ENCODE results near the gene KANK3.
"Not testable (repeated sequence)": the region's sequence is repeated elsewhere in the genome, so short reads cannot be mapped to it uniquely, and the experiment has no call there.

Gene KANK3

DNA sequence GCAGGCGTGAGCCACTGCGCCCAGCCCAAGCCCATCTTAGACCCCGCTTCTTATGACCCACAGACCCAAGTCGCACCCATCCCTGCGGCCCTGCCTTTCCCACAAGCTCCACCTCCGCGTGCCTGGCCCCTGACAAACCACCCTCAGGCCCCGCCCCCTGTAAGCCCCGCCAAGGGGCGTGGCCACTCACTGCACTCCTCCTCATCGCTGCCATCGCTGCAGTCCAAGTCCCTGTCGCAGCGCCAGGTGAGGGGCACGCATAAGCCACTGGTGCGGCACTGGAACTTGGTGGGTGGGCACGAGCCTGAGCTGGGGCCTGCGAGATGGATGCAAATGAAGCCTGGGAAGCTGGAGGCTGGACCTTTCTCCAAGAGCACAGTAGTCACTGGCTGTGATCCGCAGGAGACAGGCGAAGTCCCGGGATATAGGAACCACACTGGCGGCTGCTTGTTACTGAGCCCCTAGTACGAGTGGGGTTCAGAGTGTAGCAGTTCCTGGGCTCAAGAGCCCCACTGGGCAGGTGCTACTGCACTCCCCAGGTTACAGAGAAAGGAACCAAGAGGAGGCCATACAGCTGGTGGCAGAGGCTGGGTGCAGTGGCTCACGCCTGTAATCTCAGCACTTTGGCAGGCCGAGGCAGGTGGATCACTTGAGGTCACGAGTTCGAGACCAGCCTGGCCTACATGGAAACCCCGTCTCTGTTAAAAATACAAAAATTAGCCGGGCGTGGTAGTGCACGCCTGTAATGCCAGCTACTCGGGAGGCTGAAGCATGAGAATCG, 38.0 kb downstream of the KANK3 start:
- H3K36me3 ChIP-seq (replicated peaks) = peaks cover 5% of the 10 kb centered on the region
- no peak overlapping the region for H3K4me3 ChIP-seq (ENCODE audit: low read depth, low read length)
- TF ChIP-seq, protein P1, sequence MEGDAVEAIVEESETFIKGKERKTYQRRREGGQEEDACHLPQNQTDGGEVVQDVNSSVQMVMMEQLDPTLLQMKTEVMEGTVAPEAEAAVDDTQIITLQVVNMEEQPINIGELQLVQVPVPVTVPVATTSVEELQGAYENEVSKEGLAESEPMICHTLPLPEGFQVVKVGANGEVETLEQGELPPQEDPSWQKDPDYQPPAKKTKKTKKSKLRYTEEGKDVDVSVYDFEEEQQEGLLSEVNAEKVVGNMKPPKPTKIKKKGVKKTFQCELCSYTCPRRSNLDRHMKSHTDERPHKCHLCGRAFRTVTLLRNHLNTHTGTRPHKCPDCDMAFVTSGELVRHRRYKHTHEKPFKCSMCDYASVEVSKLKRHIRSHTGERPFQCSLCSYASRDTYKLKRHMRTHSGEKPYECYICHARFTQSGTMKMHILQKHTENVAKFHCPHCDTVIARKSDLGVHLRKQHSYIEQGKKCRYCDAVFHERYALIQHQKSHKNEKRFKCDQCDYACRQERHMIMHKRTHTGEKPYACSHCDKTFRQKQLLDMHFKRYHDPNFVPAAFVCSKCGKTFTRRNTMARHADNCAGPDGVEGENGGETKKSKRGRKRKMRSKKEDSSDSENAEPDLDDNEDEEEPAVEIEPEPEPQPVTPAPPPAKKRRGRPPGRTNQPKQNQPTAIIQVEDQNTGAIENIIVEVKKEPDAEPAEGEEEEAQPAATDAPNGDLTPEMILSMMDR (IDR thresholded peaks at IDR 0.05; ENCODE audit: low read depth, low read length, missing control alignments) = no peak
- no peaks in the 10 kb centered on the region for H3K27me3 ChIP-seq (replicated peaks)
- no peak for DNase-seq
- no peak overlapping the region for H3K27ac ChIP-seq
- in situ Hi-C loops (cut with HindIII; ENCODE audit: low pct_ligation_motif_present, low sequenced_read_pairs) = no loop called here

DNA sequence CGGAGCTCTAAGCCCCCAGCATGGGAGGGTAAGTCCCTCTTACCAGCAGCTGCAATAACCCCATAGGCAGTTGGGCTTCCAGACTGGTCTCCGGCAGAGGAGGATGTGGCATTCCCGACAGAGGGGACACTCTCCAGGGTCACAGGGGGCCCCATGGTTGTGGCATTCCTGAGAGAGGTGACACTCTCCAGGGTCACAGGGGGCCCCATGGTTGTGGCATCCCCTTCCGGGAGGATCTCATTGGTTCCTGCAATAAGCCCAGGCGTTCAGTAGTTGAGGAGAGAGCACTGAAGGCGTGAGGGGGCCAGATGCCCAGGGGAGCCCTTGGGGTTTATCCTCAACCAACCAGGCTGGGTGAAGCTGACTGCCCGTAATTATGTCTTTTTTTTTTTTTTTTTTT, 40.3 kb downstream of the KANK3 start:
- no peak for DNase-seq
- H3K36me3 ChIP-seq (replicated peaks) = no peaks in the 10 kb centered on the region
- TF ChIP-seq, protein P1 (IDR thresholded peaks at IDR 0.05; ENCODE audit: low read depth, low read length, missing control alignments) = no peak
- no peak overlapping the region for H3K4me3 ChIP-seq (ENCODE audit: low read depth, low read length)
- H3K27me3 ChIP-seq (replicated peaks) = no peaks in the 10 kb centered on the region
- no peak overlapping the region for H3K27ac ChIP-seq
- in situ Hi-C loops (cut with HindIII; ENCODE audit: low pct_ligation_motif_present, low sequenced_read_pairs) = no loop called here

DNA sequence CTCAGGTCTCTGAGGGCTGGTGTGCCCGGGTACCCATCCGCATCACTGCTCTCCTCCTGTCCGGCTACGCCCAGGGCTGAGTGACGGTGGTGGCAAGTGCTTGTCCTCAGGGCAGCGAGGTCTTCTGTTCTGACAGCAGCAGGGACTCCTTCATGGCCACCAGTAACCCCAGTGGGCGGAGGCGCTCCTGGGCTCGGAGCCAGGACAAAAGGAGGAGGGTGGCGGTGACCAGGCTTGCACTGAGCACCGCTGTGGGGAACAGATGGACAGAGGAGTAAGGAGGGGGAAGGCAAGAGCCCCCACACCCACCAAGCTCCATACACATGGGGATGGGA, 40.7 kb downstream of the KANK3 start:
- TF ChIP-seq, protein P1 (IDR thresholded peaks at IDR 0.05; ENCODE audit: low read depth, low read length, missing control alignments) = no peak
- no peak for DNase-seq
- Histone ChIP-seq H3K36me3 (replicated peaks) (no peaks in the 10 kb centered on the region), H3K4me3 (ENCODE audit: low read depth, low read length) (no peak overlapping the region), H3K27ac (no peak overlapping the region), H3K27me3 (replicated peaks) (no peaks in the 10 kb centered on the region)
- in situ Hi-C loops (cut with HindIII; ENCODE audit: low pct_ligation_motif_present, low sequenced_read_pairs) = no loop called here

DNA sequence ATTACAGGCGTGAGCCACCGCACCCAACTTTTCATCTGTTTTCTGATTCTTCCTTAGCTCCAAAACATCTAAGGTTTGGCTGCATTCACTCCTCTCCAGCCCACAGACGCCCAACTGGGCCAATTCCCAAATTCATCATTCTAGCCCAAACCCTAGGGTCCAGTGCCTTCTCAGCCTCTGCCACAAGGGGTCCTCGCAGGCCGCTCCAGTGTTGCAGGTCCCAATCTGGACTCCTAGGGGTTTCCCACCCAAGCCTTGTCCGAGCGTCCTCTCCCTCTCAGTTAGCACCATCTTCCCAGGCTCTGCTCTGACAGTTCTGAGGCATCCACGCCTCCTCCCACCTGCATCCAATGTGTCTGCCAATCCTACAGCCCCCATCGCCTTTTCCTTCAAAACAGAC, 51.7 kb downstream of the KANK3 start:
- H3K36me3 ChIP-seq (replicated peaks); H3K27me3 ChIP-seq (replicated peaks); in situ Hi-C loops (cut with HindIII; ENCODE audit: low pct_ligation_motif_present, low sequenced_read_pairs): not testable (repeated sequence)

DNA sequence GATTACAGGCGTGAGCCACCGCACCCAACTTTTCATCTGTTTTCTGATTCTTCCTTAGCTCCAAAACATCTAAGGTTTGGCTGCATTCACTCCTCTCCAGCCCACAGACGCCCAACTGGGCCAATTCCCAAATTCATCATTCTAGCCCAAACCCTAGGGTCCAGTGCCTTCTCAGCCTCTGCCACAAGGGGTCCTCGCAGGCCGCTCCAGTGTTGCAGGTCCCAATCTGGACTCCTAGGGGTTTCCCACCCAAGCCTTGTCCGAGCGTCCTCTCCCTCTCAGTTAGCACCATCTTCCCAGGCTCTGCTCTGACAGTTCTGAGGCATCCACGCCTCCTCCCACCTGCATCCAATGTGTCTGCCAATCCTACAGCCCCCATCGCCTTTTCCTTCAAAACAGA, 66.6 kb downstream of the KANK3 start:
- in situ Hi-C loops (cut with HindIII; ENCODE audit: low pct_ligation_motif_present, low sequenced_read_pairs); H3K27ac ChIP-seq; H3K36me3 ChIP-seq (replicated peaks); H3K4me3 ChIP-seq (ENCODE audit: low read depth, low read length); DNase-seq; H3K27me3 ChIP-seq (replicated peaks): not testable (repeated sequence)

More for the DNA sequence above, 51.7 kb downstream of the KANK3 start:
- not testable (repeated sequence) for DNase-seq; H3K4me3 ChIP-seq (ENCODE audit: low read depth, low read length); H3K27ac ChIP-seq
